HepG2 (cell line): ENCODE measurements around the gene GLTPD2. TPM values are rescaled to one million over a fixed set of nuclear protein-coding genes. Genes with fewer than 3 reads are reported as not detected.

Source experiments
- ESRRA ChIP-seq: sonication (generic); formaldehyde crosslinking; IDR thresholded peaks from 2 replicates; pipeline ENCODE4 v1.5.1; 2020; ENCODE audit warnings: mild to moderate bottlenecking, low read depth, missing genetic modification reagents
- HIVEP1 ChIP-seq: sonication (generic); formaldehyde crosslinking; IDR thresholded peaks from 2 replicates; pipeline ENCODE4 v1.4.0; 2020; ENCODE audit warnings: mild to moderate bottlenecking, missing genetic modification reagents
- KLF16 ChIP-seq, 2 experiments: sonication (generic) in 1 of 2; formaldehyde crosslinking in 1 of 2; IDR thresholded peaks; 2 replicates each; pipeline versions ENCODE4 v1.6.1 to v1.8.0; 2016 to 2023; ENCODE audit warnings: missing genetic modification reagents in 2 of 2, missing compliant biosample characterization in 1 of 2
- MAZ ChIP-seq, 2 experiments: sonication (generic) in 1 of 2; formaldehyde crosslinking in 1 of 2; IDR thresholded peaks; 2 replicates each; pipeline versions ENCODE4 v1.5.0 to v1.6.1; 2012 to 2020; ENCODE audit warnings: low read depth in 2 of 2, mild to moderate bottlenecking in 2 of 2, borderline replicate concordance in 1 of 2, improper control_type of control experiment in 1 of 2, low read length in 1 of 2, missing genetic modification reagents in 1 of 2, moderate library complexity in 1 of 2
- MBNL3 ChIP-seq: fragments of 250-450 bp; sonication (Bioruptor Pico); conservative IDR thresholded peaks from 2 replicates; pipeline ENCODE4 v1.8.0; 2022; ENCODE audit warnings: mild to moderate bottlenecking, inconsistent platforms
- RBFOX2 ChIP-seq: fragments of 200-400 bp; formaldehyde crosslinking; IDR thresholded peaks from 2 replicates; pipeline ENCODE4 v1.6.1; 2017; ENCODE audit warnings: low read depth, mild to moderate bottlenecking, low read length
- RCOR2 ChIP-seq: IDR thresholded peaks from 2 replicates; pipeline ENCODE4 v1.6.1; 2016; ENCODE audit warnings: missing biosample characterization, missing genetic modification reagents
- SCMH1 ChIP-seq: sonication (generic); formaldehyde crosslinking; IDR thresholded peaks from 2 replicates; pipeline ENCODE4 v1.9.0; 2021; ENCODE audit warnings: missing genetic modification reagents, mild to moderate bottlenecking, borderline replicate concordance
- YY1 ChIP-seq: IDR thresholded peaks from 2 replicates; pipeline ENCODE4 v1.6.1; 2011; ENCODE audit warnings: low read length, low read depth, moderate library complexity, mild to moderate bottlenecking; ENCODE audit not compliant: insufficient read depth, insufficient replicate concordance
- ZFP36 ChIP-seq: fragments of 150-350 bp; IDR thresholded peaks from 2 replicates; pipeline ENCODE4 v1.6.1; 2018; ENCODE audit warnings: borderline replicate concordance, low read length, low read depth; ENCODE audit not compliant: partially characterized antibody
- ZMYM2 ChIP-seq: sonication (generic); formaldehyde crosslinking; IDR thresholded peaks from 2 replicates; pipeline ENCODE4 v1.8.0; 2022; ENCODE audit warnings: mild to moderate bottlenecking, missing genetic modification reagents
- ZNF260 ChIP-seq: sonication (generic); formaldehyde crosslinking; IDR thresholded peaks from 2 replicates; pipeline ENCODE4 v1.4.0; 2020; ENCODE audit warnings: missing genetic modification reagents, low read depth, mild to moderate bottlenecking, borderline replicate concordance
- ZNF292 ChIP-seq: sonication (generic); formaldehyde crosslinking; IDR thresholded peaks from 2 replicates; pipeline ENCODE4 v1.8.1; 2022; ENCODE audit warnings: mild to moderate bottlenecking, low read depth, missing genetic modification reagents, borderline replicate concordance
- ZNF296 ChIP-seq: sonication (generic); formaldehyde crosslinking; conservative IDR thresholded peaks from 2 replicates; pipeline ENCODE4 v1.5.0; 2020; ENCODE audit warnings: mild to moderate bottlenecking, missing genetic modification reagents
- ZNF30 ChIP-seq: sonication (generic); formaldehyde crosslinking; IDR thresholded peaks from 2 replicates; pipeline ENCODE4 v1.5.0; 2020; ENCODE audit warnings: mild to moderate bottlenecking, missing genetic modification reagents
- ZNF749 ChIP-seq: sonication (generic); formaldehyde crosslinking; IDR thresholded peaks from 2 replicates; pipeline ENCODE4 v1.8.0; 2022; ENCODE audit warnings: mild to moderate bottlenecking, missing genetic modification reagents, moderate library complexity, borderline replicate concordance
- polyA plus RNA-seq, 8 experiments: library from polyadenylated mRNA; depleted of rRNA in 3 of 8; stranded (reverse) in 7 of 8; unstranded in 1 of 8; fragments of >200 nt; fragmentation: Illumina TruSeq in 4 of 8; extraction: Trizol in 4 of 8; gene quantifications; 2 replicates each; pipeline versions ENCODE4 v1.2.1 to v1.2.3, GENCODE V29; 2011 to 2016; ENCODE audit warnings: low read depth in 4 of 8, missing spikeins in 1 of 8, mixed read lengths in 1 of 8; ENCODE audit not compliant: insufficient read depth in 1 of 8
- total RNA-seq, 5 experiments: library from RNA; depleted of rRNA; stranded (reverse); fragments of >200 nt; fragmentation: Illumina TruSeq; extraction: Trizol; gene quantifications; 2 replicates each; pipeline ENCODE4 v1.2.3, GENCODE V29; 2016; ENCODE audit warnings: low read depth in 1 of 5
- TF ChIP-seq, protein P1 (sequence below): sonication (generic); formaldehyde crosslinking; IDR thresholded peaks from 2 replicates; pipeline ENCODE4 v1.8.1; 2023; ENCODE audit warnings: missing genetic modification reagents, mild to moderate bottlenecking, borderline replicate concordance
- TF ChIP-seq, protein P2 (sequence below): sonication (generic); formaldehyde crosslinking; conservative IDR thresholded peaks from 2 replicates; pipeline ENCODE4 v1.4.0; 2020; ENCODE audit warnings: missing genetic modification reagents
- TF ChIP-seq, protein P3 (sequence below): sonication (generic); formaldehyde crosslinking; IDR thresholded peaks from 2 replicates; pipeline ENCODE4 v1.4.0; 2020; ENCODE audit warnings: missing genetic modification reagents, borderline replicate concordance
- TF ChIP-seq, protein P4 (sequence below): sonication (generic); formaldehyde crosslinking; IDR thresholded peaks from 2 replicates; pipeline ENCODE4 v1.5.1; 2020; ENCODE audit warnings: mild to moderate bottlenecking, missing genetic modification reagents, moderate library complexity
- TF ChIP-seq, protein P5 (sequence below): sonication (generic); formaldehyde crosslinking; conservative IDR thresholded peaks from 2 replicates; pipeline ENCODE4 v1.8.0; 2022; ENCODE audit warnings: low read depth, missing genetic modification reagents

GLTPD2 gene
- total and polyA plus RNA-seq, 2 of the 13 experiments (the other 11 are each of a cell fraction or from before 2014, with no cell fraction given): 7.5 to 12.9 TPM

DNA sequence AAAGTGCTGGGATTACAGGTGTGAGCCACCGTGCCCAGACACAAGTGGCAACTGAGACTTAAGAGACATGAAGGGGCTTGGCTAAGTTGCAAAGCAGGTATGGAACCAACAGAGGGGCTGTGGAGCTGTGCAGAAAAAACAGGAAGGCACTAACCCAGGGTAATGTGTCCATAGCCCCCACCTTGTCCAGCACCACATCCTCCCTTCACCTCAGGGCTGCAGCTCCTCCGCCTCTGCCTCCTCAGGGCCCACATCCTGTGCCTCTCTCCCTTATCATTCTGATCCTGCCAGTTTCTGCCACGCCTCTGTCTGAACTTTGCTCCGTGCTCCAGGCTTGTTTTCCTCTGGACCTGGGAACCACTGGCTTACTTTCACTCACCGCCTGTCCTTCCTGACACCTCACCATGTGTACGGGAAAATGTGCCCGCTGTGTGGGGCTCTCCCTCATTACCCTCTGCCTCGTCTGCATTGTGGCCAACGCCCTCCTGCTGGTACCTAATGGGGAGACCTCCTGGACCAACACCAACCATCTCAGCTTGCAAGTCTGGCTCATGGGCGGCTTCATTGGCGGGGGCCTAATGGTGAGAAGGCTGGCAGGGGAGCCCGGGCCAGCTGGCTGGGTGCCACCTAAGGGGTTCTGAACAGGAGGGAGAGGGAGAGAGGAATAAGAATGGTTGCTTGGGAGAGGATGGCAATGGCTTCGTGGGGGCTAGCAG, 17.1 kb upstream of the GLTPD2 start, which contains the start of gene TM4SF5 (continued):
- peak; percentile 42 for TF ChIP-seq RBFOX2
- no peak for TF ChIP-seq MAZ (IDR thresholded peaks at IDR 0.05; ENCODE audit: borderline replicate concordance, low read depth, low read length)
- TF ChIP-seq MAZ (CRISPR knock-in tag; IDR thresholded peaks at IDR 0.05; ENCODE audit: low read depth): peak; percentile 71
- TF ChIP-seq ZNF749 (CRISPR knock-in tag): peak; percentile 81; the same call in 1 of the 2 replicates
- TF ChIP-seq YY1: peak; percentile 68
- TF ChIP-seq MBNL3: no peak
- TF ChIP-seq ESRRA: peak; percentile 40; the same call in 1 of the 2 replicates
- TF ChIP-seq SCMH1 (CRISPR knock-in tag): no peak
- peak; percentile 95; the same call in 1 of the 2 replicates for TF ChIP-seq ZNF292
- TF ChIP-seq ZNF296 (CRISPR knock-in tag): 0 out of 2 replicates have a peak, but pooled peaks have one; percentile 43
- TF ChIP-seq KLF16 (CRISPR knock-in tag; IDR thresholded peaks at IDR 0.05): peak in 1 of 2 experiments; percentile 93; a peak in 2 of 4 replicates
- TF ChIP-seq ZMYM2: peak; percentile 74
- TF ChIP-seq, protein P1, sequence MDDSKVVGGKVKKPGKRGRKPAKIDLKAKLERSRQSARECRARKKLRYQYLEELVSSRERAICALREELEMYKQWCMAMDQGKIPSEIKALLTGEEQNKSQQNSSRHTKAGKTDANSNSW (CRISPR knock-in tag): no peak
- TF ChIP-seq, protein P2, sequence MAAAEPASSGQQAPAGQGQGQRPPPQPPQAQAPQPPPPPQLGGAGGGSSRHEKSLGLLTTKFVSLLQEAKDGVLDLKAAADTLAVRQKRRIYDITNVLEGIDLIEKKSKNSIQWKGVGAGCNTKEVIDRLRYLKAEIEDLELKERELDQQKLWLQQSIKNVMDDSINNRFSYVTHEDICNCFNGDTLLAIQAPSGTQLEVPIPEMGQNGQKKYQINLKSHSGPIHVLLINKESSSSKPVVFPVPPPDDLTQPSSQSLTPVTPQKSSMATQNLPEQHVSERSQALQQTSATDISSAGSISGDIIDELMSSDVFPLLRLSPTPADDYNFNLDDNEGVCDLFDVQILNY (CRISPR knock-in tag): no peak
- TF ChIP-seq, protein P3, sequence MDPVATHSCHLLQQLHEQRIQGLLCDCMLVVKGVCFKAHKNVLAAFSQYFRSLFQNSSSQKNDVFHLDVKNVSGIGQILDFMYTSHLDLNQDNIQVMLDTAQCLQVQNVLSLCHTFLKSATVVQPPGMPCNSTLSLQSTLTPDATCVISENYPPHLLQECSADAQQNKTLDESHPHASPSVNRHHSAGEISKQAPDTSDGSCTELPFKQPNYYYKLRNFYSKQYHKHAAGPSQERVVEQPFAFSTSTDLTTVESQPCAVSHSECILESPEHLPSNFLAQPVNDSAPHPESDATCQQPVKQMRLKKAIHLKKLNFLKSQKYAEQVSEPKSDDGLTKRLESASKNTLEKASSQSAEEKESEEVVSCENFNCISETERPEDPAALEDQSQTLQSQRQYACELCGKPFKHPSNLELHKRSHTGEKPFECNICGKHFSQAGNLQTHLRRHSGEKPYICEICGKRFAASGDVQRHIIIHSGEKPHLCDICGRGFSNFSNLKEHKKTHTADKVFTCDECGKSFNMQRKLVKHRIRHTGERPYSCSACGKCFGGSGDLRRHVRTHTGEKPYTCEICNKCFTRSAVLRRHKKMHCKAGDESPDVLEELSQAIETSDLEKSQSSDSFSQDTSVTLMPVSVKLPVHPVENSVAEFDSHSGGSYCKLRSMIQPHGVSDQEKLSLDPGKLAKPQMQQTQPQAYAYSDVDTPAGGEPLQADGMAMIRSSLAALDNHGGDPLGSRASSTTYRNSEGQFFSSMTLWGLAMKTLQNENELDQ (CRISPR knock-in tag): 0 out of 2 replicates have a peak, but pooled peaks have one; percentile 45
- no peak; the same call in 1 of the 2 replicates for TF ChIP-seq HIVEP1
- no peak for TF ChIP-seq ZNF30 (CRISPR knock-in tag)
- TF ChIP-seq, protein P4, sequence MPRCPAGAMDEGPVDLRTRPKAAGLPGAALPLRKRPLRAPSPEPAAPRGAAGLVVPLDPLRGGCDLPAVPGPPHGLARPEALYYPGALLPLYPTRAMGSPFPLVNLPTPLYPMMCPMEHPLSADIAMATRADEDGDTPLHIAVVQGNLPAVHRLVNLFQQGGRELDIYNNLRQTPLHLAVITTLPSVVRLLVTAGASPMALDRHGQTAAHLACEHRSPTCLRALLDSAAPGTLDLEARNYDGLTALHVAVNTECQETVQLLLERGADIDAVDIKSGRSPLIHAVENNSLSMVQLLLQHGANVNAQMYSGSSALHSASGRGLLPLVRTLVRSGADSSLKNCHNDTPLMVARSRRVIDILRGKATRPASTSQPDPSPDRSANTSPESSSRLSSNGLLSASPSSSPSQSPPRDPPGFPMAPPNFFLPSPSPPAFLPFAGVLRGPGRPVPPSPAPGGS (CRISPR knock-in tag): peak; percentile 92
- TF ChIP-seq, protein P5, sequence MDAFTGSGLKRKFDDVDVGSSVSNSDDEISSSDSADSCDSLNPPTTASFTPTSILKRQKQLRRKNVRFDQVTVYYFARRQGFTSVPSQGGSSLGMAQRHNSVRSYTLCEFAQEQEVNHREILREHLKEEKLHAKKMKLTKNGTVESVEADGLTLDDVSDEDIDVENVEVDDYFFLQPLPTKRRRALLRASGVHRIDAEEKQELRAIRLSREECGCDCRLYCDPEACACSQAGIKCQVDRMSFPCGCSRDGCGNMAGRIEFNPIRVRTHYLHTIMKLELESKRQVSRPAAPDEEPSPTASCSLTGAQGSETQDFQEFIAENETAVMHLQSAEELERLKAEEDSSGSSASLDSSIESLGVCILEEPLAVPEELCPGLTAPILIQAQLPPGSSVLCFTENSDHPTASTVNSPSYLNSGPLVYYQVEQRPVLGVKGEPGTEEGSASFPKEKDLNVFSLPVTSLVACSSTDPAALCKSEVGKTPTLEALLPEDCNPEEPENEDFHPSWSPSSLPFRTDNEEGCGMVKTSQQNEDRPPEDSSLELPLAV: no peak
- no peak for TF ChIP-seq ZNF260 (CRISPR knock-in tag)
- peak; percentile 91; the same call in 1 of the 2 replicates for TF ChIP-seq RCOR2
- no peak for TF ChIP-seq ZFP36
